NCI-H2029 (cell line): ENCODE data around the gene GLP1R.
"Not testable (repeated sequence)": the region's sequence is repeated elsewhere in the genome, so short reads cannot be mapped to it uniquely, and the experiment has no call there.

Experiments used
- DNase-seq: peaks from one replicate; lab custom pipeline; 2025; lab: John Stamatoyannopoulos, UW

GLP1R gene

DNA sequence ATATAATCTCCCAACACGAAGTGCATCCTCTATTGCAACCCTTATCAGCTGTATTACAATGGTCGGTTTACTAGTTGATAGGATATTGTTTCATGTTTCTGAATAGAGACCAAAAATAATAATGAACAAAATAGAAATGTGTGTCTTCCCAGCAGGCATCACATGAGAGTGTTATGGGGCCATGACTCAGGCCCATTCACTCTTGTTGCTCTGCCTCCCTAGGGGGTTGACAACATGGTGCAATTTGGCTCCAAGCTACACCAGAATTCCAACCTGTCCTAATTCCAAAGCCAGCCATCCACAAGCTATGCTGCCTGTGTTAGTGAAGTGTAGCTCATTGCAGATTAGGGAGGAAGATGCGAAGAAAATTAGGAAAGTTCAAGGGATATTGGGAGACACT is 79.5 kb downstream of the GLP1R start:
- DNase-seq, result no peak

- no peak for DNase-seq
These were observed 80.3 kb downstream of the GLP1R start for GRCh38 chr6:39128832-39129231.

- DNase-seq, result no peak
These were observed 82.1 kb downstream of the GLP1R start for GRCh38 chr6:39130691-39131090.

- not testable (repeated sequence) for DNase-seq
These were observed 86.2 kb downstream of the GLP1R start for GRCh38 chr6:39134761-39135160.

GRCh38 chr6:39136207-39136606 is 87.6 kb downstream of the GLP1R start:
- not testable (repeated sequence) for DNase-seq

GRCh38 chr6:39137245-39137644 is 88.7 kb downstream of the GLP1R start:
- no peak for DNase-seq
